Measurements from ENCODE around the gene DRAM2. TPM values are rescaled to one million over a fixed set of nuclear protein-coding genes. Genes with fewer than 3 reads are reported as not detected.
A peak's percentile ranks its signal among the peaks of the same experiment; 100 is the strongest.

The DRAM2 gene
- total RNA-seq, 1 experiment from 2014 or later = 26.4 TPM

DNA sequence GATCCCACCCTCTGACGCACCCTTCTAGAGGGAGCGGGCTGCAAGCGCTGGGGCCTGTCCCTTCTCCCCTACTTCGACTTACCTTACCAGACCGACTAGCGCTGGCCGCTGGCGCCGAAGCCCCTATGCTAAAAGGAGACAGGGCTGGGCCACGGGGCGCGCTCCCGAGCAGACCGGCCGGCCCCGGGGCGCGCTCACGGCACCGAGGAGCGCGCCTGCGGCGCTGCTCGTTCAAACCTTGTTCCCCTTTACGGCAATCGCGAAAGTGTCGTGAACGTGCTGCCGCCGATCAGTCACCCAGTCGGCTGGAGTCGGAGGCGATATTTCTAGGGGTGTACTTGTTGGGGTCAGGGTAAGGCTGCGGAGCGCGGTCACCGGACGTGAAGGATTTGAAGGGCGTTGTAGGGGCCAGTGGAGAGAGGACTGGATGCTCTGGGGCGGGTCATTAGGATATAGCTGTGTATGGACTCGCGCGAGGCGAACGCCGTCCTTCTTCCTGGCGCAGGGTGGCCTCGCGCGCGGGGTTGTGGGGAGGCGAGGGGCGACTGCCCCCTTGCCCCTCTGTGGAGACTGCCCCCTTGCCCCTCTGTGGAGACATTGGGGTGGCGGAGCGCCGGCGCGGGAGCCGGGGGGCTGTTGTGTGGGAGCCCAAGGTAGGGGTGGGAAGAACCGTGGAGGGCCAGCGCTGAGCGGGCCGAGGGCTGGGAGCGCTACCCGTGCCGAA is at the start of gene DRAM2, which contains the start of gene CEPT1 (continued):
- TF ChIP-seq POLR2AphosphoS5 (IDR thresholded peaks at IDR 0.05; ENCODE audit: low read depth, low read length) (peak; percentile 88), ZNF274 (IDR thresholded peaks at IDR 0.05; ENCODE audit: low read depth, low read length) (no peak), ELF1 (IDR thresholded peaks at IDR 0.05; ENCODE audit: borderline replicate concordance, low read depth) (no peak), TCF7L2 (IDR thresholded peaks at IDR 0.05; ENCODE audit: borderline replicate concordance, extremely low read depth, insufficient read depth, insufficient read length) (no peak)

DNA sequence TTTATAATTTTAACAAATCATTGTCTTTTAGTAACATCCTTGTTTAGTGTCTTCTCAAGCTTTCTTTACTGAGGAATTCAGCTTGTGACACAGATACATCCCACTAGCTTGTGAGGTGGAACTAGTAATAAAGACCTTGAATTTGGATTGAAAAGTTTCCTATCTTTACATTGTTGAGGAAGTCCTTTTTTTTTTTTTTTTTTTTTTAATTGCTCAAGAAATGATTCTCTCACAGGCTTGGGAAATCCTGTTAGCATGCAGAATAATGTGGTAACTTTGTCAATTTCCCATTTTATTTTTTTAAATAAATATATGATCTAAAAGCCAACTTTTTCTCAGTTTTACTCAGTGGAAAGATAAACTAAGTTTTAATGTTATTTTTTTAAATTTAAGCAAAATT is 44.8 kb upstream of the DRAM2 start:
- no peak overlapping the region for H3K9ac ChIP-seq (ENCODE audit: low read length)
- H3K4me1 ChIP-seq (ENCODE audit: control insufficient read depth in 1 of 2, insufficient read depth in 2 of 2, low read length in 2 of 2) = no peaks in the 10 kb centered on the region
- H3K27me3 ChIP-seq (ENCODE audit: insufficient read depth, low read length) = no peaks in the 10 kb centered on the region
- BruUV-seq (replicated peaks) = TSS peak; percentile 25
- H4K20me1 ChIP-seq (ENCODE audit: insufficient read depth) = no peaks in the 10 kb centered on the region
- no peaks in the 10 kb centered on the region for H3K79me2 ChIP-seq (ENCODE audit: insufficient read depth, low read length)
- TF ChIP-seq SIN3A (IDR thresholded peaks at IDR 0.05; ENCODE audit: low read depth) = no peak
- TF ChIP-seq ELF1 (IDR thresholded peaks at IDR 0.05; ENCODE audit: borderline replicate concordance, low read depth) = no peak
- TF ChIP-seq, protein P1, sequence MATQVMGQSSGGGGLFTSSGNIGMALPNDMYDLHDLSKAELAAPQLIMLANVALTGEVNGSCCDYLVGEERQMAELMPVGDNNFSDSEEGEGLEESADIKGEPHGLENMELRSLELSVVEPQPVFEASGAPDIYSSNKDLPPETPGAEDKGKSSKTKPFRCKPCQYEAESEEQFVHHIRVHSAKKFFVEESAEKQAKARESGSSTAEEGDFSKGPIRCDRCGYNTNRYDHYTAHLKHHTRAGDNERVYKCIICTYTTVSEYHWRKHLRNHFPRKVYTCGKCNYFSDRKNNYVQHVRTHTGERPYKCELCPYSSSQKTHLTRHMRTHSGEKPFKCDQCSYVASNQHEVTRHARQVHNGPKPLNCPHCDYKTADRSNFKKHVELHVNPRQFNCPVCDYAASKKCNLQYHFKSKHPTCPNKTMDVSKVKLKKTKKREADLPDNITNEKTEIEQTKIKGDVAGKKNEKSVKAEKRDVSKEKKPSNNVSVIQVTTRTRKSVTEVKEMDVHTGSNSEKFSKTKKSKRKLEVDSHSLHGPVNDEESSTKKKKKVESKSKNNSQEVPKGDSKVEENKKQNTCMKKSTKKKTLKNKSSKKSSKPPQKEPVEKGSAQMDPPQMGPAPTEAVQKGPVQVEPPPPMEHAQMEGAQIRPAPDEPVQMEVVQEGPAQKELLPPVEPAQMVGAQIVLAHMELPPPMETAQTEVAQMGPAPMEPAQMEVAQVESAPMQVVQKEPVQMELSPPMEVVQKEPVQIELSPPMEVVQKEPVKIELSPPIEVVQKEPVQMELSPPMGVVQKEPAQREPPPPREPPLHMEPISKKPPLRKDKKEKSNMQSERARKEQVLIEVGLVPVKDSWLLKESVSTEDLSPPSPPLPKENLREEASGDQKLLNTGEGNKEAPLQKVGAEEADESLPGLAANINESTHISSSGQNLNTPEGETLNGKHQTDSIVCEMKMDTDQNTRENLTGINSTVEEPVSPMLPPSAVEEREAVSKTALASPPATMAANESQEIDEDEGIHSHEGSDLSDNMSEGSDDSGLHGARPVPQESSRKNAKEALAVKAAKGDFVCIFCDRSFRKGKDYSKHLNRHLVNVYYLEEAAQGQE (IDR thresholded peaks at IDR 0.05; ENCODE audit: low read depth) = no peak
- TF ChIP-seq SP1 (IDR thresholded peaks at IDR 0.05; ENCODE audit: low read depth) = no peak
- no peak for TF ChIP-seq RAD21 (IDR thresholded peaks at IDR 0.05; ENCODE audit: low read depth)
- no peak for TF ChIP-seq TCF7L2 (IDR thresholded peaks at IDR 0.05; ENCODE audit: borderline replicate concordance, extremely low read depth, insufficient read depth, insufficient read length)
- no peak for TF ChIP-seq POLR2A (IDR thresholded peaks at IDR 0.05; ENCODE audit: borderline replicate concordance, extremely low read depth, insufficient read depth, insufficient read length)
- TF ChIP-seq, protein P2, sequence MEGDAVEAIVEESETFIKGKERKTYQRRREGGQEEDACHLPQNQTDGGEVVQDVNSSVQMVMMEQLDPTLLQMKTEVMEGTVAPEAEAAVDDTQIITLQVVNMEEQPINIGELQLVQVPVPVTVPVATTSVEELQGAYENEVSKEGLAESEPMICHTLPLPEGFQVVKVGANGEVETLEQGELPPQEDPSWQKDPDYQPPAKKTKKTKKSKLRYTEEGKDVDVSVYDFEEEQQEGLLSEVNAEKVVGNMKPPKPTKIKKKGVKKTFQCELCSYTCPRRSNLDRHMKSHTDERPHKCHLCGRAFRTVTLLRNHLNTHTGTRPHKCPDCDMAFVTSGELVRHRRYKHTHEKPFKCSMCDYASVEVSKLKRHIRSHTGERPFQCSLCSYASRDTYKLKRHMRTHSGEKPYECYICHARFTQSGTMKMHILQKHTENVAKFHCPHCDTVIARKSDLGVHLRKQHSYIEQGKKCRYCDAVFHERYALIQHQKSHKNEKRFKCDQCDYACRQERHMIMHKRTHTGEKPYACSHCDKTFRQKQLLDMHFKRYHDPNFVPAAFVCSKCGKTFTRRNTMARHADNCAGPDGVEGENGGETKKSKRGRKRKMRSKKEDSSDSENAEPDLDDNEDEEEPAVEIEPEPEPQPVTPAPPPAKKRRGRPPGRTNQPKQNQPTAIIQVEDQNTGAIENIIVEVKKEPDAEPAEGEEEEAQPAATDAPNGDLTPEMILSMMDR (IDR thresholded peaks at IDR 0.05 in 2 of 3, conservative IDR thresholded peaks at IDR 0.05 in 1 of 3; ENCODE audit: borderline replicate concordance in 1 of 3, insufficient read depth in 1 of 3, low read depth in 2 of 3, low read length in 2 of 3) = no peak
- TF ChIP-seq, protein P3, sequence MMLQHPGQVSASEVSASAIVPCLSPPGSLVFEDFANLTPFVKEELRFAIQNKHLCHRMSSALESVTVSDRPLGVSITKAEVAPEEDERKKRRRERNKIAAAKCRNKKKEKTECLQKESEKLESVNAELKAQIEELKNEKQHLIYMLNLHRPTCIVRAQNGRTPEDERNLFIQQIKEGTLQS (IDR thresholded peaks at IDR 0.05) = no peak
- TF ChIP-seq JUND (IDR thresholded peaks at IDR 0.05) = no peak
- no peak for TF ChIP-seq ZFX (IDR thresholded peaks at IDR 0.05)
- TF ChIP-seq POLR2AphosphoS5 (IDR thresholded peaks at IDR 0.05; ENCODE audit: low read depth, low read length) = no peak
- TF ChIP-seq YY1 (IDR thresholded peaks at IDR 0.05; ENCODE audit: extremely low read depth, insufficient replicate concordance, low read depth, low read length) = no peak
- no peak for TF ChIP-seq CEBPB (IDR thresholded peaks at IDR 0.05; ENCODE audit: low read depth)
- no peak for TF ChIP-seq SRF (IDR thresholded peaks at IDR 0.05; ENCODE audit: low read depth)
- TF ChIP-seq EZH2 (IDR thresholded peaks at IDR 0.05) = no peak
- TF ChIP-seq, protein P4, sequence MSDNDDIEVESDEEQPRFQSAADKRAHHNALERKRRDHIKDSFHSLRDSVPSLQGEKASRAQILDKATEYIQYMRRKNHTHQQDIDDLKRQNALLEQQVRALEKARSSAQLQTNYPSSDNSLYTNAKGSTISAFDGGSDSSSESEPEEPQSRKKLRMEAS (IDR thresholded peaks at IDR 0.05) = no peak
- TF ChIP-seq CBX3 (IDR thresholded peaks at IDR 0.05; ENCODE audit: low read depth) = no peak
- H3K27ac ChIP-seq (ENCODE audit: low read depth, low read length) = no peak overlapping the region
- CTCF ChIA-PET = no interaction called here
- RAD21 ChIA-PET (ENCODE audit: low non-redundant PET in 1 of 2, low total read pairs in 2 of 2, uncharacterized antibody in 2 of 2, unreplicated experiment in 2 of 2) = no interaction called here
- ATAC-seq (no peak), DNase-seq (ENCODE audit: low read depth, low spot score) (no peak)
- no peaks in the 10 kb centered on the region for H3K9me2 ChIP-seq (ENCODE audit: insufficient read depth)
- H3K4me3 ChIP-seq (replicated peaks in 1 of 2; ENCODE audit: low read depth in 1 of 2, low read length in 2 of 2) = no peak overlapping the region
- no peak overlapping the region for H2AFZ ChIP-seq (ENCODE audit: low read depth, low read length, poor library complexity, severe bottlenecking)
- intact Hi-C loops (cut with micrococcal nuclease) = no loop called here
- H3K9me3 ChIP-seq (ENCODE audit: control insufficient read depth in 1 of 2, insufficient read depth in 1 of 2, low read depth in 1 of 2, low read length in 2 of 2) = no peaks in the 10 kb centered on the region
- no peak overlapping the region for H3K4me2 ChIP-seq (ENCODE audit: low read length)
- peaks cover 31 to 40% of the 10 kb centered on the region in 2 experiments; a peak in 2 of 4 replicates for H3K36me3 ChIP-seq (ENCODE audit: control insufficient read depth in 1 of 2, insufficient read depth in 2 of 2, low read length in 2 of 2)
- POLR2A ChIA-PET = no interaction called here
